ENCODE data around the gene URB2. TPM values are rescaled to one million over a fixed set of nuclear protein-coding genes. Genes with fewer than 3 reads are reported as not detected.

URB2 gene
- total and polyA plus RNA-seq, 10 of the 15 experiments (the other 5 are each of a cell fraction or from before 2014, with no cell fraction given), result 2.7 to 24.0 (median 16.9) TPM

DNA sequence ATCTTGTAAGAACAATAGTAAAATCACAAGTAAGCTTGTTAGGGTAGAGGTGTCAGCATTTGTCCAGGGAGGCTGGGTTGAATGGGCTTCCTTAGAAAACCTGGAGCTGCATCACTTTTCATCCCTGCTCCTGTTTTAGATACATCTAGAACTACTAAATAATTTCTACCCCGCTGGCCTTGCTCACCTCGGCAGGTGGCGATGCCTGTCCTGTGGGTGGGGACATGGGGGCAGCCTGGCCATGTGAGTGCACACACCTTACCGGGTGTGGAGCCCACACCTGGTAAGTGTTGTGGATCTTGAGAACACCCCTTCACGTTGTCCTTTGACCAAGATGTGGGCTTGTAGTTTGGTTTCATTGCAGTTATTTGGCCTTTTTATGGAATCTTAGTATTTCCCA lies 29.7 kb downstream of the URB2 start:
- intact Hi-C loops (cut with micrococcal nuclease; ENCODE audit: unreplicated experiment) (no loop called here), in situ Hi-C loops (cut with MboI) (no loop called here)
- no TSS peak for BruUV-seq (replicated peaks)
- no peak overlapping the region for H3K9ac ChIP-seq (ENCODE audit: control insufficient read depth, insufficient read depth, low read length)
- SMC1A ChIA-PET (ENCODE audit: uncharacterized antibody, unreplicated experiment), result interaction anchor here (0.9 to 1.2 kb wide), 2 partner anchors 17 to 658 kb away, joined by 3 read pairs; no protein-coding TSS in a partner anchor
- no peaks in the 10 kb centered on the region for H3K27me3 ChIP-seq (replicated peaks in 1 of 2; ENCODE audit: control insufficient read depth in 2 of 2, insufficient read depth in 2 of 2, low read length in 1 of 2)
- ATAC-seq (no peak), DNase-seq (ENCODE audit: low read depth, low spot score) (no peak), FAIRE-seq (no peak)
- no peaks in the 10 kb centered on the region for H4K20me1 ChIP-seq (ENCODE audit: control insufficient read depth, insufficient read depth)
- H3K4me3 ChIP-seq, result no peak overlapping the region
- H2AFZ ChIP-seq (ENCODE audit: control insufficient read depth, low read depth, low read length), result no peak overlapping the region
- H3K4me2 ChIP-seq (ENCODE audit: control insufficient read depth, insufficient read depth), result no peak overlapping the region
- RAD21 ChIA-PET (ENCODE audit: unreplicated experiment), result interaction anchor here (1.0 kb wide), 1 partner anchor 10 kb away, joined by 3 read pairs; no protein-coding TSS in a partner anchor
- H3K9me3 ChIP-seq (replicated peaks; ENCODE audit: control insufficient read depth, insufficient read depth, low read length), result no peaks in the 10 kb centered on the region
- CTCF ChIA-PET, result interaction anchor here (0.9 kb wide), 1 partner anchor 511 kb away, joined by 6 read pairs; no protein-coding TSS in a partner anchor
- H3K36me3 ChIP-seq (ENCODE audit: control insufficient read depth in 2 of 2, insufficient read depth in 2 of 2, low read length in 1 of 2), result peaks cover 9 to 35% of the 10 kb centered on the region in 2 experiments
- POLR2A ChIA-PET, result no interaction called here
- WGBS (ENCODE audit: insufficient coverage, insufficient replicate concordance, low lambda C conversion rate, missing lambda C conversion rate), result 83% methylated on average over 5 of the region's 5 CpGs
- H3K4me1 ChIP-seq (ENCODE audit: control insufficient read depth, insufficient read depth, low read length), result no peaks in the 10 kb centered on the region
- no peak overlapping the region for H3K27ac ChIP-seq (ENCODE audit: control insufficient read depth, insufficient read depth)
- H3K79me2 ChIP-seq (ENCODE audit: control insufficient read depth, insufficient read depth, low read length), result no peaks in the 10 kb centered on the region
- TF ChIP-seq, protein P1, sequence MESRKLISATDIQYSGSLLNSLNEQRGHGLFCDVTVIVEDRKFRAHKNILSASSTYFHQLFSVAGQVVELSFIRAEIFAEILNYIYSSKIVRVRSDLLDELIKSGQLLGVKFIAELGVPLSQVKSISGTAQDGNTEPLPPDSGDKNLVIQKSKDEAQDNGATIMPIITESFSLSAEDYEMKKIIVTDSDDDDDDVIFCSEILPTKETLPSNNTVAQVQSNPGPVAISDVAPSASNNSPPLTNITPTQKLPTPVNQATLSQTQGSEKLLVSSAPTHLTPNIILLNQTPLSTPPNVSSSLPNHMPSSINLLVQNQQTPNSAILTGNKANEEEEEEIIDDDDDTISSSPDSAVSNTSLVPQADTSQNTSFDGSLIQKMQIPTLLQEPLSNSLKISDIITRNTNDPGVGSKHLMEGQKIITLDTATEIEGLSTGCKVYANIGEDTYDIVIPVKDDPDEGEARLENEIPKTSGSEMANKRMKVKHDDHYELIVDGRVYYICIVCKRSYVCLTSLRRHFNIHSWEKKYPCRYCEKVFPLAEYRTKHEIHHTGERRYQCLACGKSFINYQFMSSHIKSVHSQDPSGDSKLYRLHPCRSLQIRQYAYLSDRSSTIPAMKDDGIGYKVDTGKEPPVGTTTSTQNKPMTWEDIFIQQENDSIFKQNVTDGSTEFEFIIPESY (IDR thresholded peaks at IDR 0.05), result no peak
- no peak for TF ChIP-seq EP300 (IDR thresholded peaks at IDR 0.05; ENCODE audit: borderline replicate concordance in 1 of 2, control insufficient read depth in 1 of 2, low read depth in 2 of 2, low read length in 2 of 2)
- TF ChIP-seq, protein P2, sequence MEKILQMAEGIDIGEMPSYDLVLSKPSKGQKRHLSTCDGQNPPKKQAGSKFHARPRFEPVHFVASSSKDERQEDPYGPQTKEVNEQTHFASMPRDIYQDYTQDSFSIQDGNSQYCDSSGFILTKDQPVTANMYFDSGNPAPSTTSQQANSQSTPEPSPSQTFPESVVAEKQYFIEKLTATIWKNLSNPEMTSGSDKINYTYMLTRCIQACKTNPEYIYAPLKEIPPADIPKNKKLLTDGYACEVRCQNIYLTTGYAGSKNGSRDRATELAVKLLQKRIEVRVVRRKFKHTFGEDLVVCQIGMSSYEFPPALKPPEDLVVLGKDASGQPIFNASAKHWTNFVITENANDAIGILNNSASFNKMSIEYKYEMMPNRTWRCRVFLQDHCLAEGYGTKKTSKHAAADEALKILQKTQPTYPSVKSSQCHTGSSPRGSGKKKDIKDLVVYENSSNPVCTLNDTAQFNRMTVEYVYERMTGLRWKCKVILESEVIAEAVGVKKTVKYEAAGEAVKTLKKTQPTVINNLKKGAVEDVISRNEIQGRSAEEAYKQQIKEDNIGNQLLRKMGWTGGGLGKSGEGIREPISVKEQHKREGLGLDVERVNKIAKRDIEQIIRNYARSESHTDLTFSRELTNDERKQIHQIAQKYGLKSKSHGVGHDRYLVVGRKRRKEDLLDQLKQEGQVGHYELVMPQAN (conservative IDR thresholded peaks at IDR 0.05), result no peak
- TF ChIP-seq PAX8 (IDR thresholded peaks at IDR 0.05), result no peak
- TF ChIP-seq, protein P3, sequence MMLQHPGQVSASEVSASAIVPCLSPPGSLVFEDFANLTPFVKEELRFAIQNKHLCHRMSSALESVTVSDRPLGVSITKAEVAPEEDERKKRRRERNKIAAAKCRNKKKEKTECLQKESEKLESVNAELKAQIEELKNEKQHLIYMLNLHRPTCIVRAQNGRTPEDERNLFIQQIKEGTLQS (IDR thresholded peaks at IDR 0.05; ENCODE audit: borderline replicate concordance, extremely low read depth, low read depth, low read length), result no peak
- TF ChIP-seq POLR2A (IDR thresholded peaks at IDR 0.05; ENCODE audit: low read depth, low read length), result no peak
- no peak for TF ChIP-seq EZH2 (IDR thresholded peaks at IDR 0.05; ENCODE audit: borderline replicate concordance, control insufficient read depth, low read depth, low read length)
- TF ChIP-seq ZNF24 (IDR thresholded peaks at IDR 0.05), result no peak
- TF ChIP-seq, protein P4, sequence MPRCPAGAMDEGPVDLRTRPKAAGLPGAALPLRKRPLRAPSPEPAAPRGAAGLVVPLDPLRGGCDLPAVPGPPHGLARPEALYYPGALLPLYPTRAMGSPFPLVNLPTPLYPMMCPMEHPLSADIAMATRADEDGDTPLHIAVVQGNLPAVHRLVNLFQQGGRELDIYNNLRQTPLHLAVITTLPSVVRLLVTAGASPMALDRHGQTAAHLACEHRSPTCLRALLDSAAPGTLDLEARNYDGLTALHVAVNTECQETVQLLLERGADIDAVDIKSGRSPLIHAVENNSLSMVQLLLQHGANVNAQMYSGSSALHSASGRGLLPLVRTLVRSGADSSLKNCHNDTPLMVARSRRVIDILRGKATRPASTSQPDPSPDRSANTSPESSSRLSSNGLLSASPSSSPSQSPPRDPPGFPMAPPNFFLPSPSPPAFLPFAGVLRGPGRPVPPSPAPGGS (IDR thresholded peaks at IDR 0.05; ENCODE audit: borderline replicate concordance, insufficient read depth, low read depth, low read length, poor library complexity, severe bottlenecking), result no peak
- TF ChIP-seq, protein P5, sequence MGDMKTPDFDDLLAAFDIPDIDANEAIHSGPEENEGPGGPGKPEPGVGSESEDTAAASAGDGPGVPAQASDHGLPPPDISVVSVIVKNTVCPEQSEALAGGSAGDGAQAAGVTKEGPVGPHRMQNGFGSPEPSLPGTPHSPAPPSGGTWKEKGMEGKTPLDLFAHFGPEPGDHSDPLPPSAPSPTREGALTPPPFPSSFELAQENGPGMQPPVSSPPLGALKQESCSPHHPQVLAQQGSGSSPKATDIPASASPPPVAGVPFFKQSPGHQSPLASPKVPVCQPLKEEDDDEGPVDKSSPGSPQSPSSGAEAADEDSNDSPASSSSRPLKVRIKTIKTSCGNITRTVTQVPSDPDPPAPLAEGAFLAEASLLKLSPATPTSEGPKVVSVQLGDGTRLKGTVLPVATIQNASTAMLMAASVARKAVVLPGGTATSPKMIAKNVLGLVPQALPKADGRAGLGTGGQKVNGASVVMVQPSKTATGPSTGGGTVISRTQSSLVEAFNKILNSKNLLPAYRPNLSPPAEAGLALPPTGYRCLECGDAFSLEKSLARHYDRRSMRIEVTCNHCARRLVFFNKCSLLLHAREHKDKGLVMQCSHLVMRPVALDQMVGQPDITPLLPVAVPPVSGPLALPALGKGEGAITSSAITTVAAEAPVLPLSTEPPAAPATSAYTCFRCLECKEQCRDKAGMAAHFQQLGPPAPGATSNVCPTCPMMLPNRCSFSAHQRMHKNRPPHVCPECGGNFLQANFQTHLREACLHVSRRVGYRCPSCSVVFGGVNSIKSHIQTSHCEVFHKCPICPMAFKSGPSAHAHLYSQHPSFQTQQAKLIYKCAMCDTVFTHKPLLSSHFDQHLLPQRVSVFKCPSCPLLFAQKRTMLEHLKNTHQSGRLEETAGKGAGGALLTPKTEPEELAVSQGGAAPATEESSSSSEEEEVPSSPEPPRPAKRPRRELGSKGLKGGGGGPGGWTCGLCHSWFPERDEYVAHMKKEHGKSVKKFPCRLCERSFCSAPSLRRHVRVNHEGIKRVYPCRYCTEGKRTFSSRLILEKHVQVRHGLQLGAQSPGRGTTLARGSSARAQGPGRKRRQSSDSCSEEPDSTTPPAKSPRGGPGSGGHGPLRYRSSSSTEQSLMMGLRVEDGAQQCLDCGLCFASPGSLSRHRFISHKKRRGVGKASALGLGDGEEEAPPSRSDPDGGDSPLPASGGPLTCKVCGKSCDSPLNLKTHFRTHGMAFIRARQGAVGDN (IDR thresholded peaks at IDR 0.05), result no peak
- no peak for TF ChIP-seq ZNF384 (IDR thresholded peaks at IDR 0.05; ENCODE audit: borderline replicate concordance, low read depth, low read length)
- TF ChIP-seq NR2F1 (conservative IDR thresholded peaks at IDR 0.05), result no peak
- TF ChIP-seq BHLHE40 (IDR thresholded peaks at IDR 0.05; ENCODE audit: borderline replicate concordance in 1 of 2, low read depth in 2 of 2, low read length in 1 of 2), result no peak

Measured in GM12878 (cell line).